SU-DHL-6 (cell line): ENCODE data around the gene MAP2K7.
"Not testable (repeated sequence)": the region's sequence is repeated elsewhere in the genome, so short reads cannot be mapped to it uniquely, and the experiment has no call there.

Source experiments
- H2AFZ ChIP-seq: fragments of 200-600 bp; sonication (generic); 2 replicates; pipeline ENCODE4 v1.6.1; 2014; ENCODE audit warnings: low read depth, mild to moderate bottlenecking, moderate library complexity, mixed read lengths, antibody characterized with exemption, low read length; ENCODE audit not compliant: severe bottlenecking
- H3F3A ChIP-seq: fragments of 200-600 bp; shearing (Covaris generic); 2 replicates; pipeline ENCODE4 v1.6.0; 2016; ENCODE audit warnings: antibody characterized with exemption, mild to moderate bottlenecking; ENCODE audit not compliant: insufficient read depth
- H3K27ac ChIP-seq: fragments of 200-600 bp; sonication (generic); 2 replicates; pipeline ENCODE4 v1.5.1; 2016; ENCODE audit warnings: low read depth, mild to moderate bottlenecking, low read length, moderate library complexity, mixed read lengths
- H3K27me3 ChIP-seq: fragments of 200-600 bp; sonication (generic), shearing (Covaris generic); 2 replicates; pipeline ENCODE4 v1.6.0; 2014; ENCODE audit warnings: mild to moderate bottlenecking, low read length
- H3K36me3 ChIP-seq: fragments of 200-600 bp; sonication (generic); 2 replicates; pipeline ENCODE4 v1.6.1; 2014; ENCODE audit warnings: mild to moderate bottlenecking, low read length, mixed read lengths
- H3K4me2 ChIP-seq: fragments of 300-600, 200-600 bp; shearing (Covaris generic), sonication (generic); 2 replicates; pipeline ENCODE4 v1.6.0; 2014; ENCODE audit warnings: low read length, low read depth, mild to moderate bottlenecking; ENCODE audit not compliant: poor library complexity, severe bottlenecking
- H3K4me3 ChIP-seq: fragments of 200-600 bp; sonication (generic); 2 replicates; pipeline ENCODE4 v1.5.1; 2014; ENCODE audit warnings: antibody characterized with exemption, low read length, mild to moderate bottlenecking, mixed read lengths; ENCODE audit not compliant: insufficient read depth, poor library complexity, severe bottlenecking
- H3K79me2 ChIP-seq: fragments of 200-600 bp; sonication (generic); 2 replicates; pipeline ENCODE4 v1.6.1; 2014; ENCODE audit warnings: mild to moderate bottlenecking, low read length, moderate library complexity; ENCODE audit not compliant: insufficient read depth
- H3K9ac ChIP-seq: fragments of 200-600 bp; sonication (generic); 2 replicates; pipeline ENCODE4 v1.7.0; 2014; ENCODE audit warnings: mild to moderate bottlenecking, low read length
- H3K9me2 ChIP-seq: fragments of 200-600 bp; sonication (generic); replicated peaks from 2 replicates; pipeline ENCODE4 v1.6.1; 2014; ENCODE audit warnings: low read length; ENCODE audit not compliant: insufficient read depth
- H3K9me3 ChIP-seq: fragments of 200-600 bp; sonication (generic); 2 replicates; pipeline ENCODE4 v1.6.1; 2014; ENCODE audit warnings: low read length, mixed read lengths; ENCODE audit not compliant: insufficient read depth
- H4K20me1 ChIP-seq: fragments of 200-600 bp; sonication (generic); 2 replicates; pipeline ENCODE4 v1.6.1; 2014; ENCODE audit warnings: low read depth, mild to moderate bottlenecking, antibody characterized with exemption, low read length, moderate library complexity, mixed read lengths
- CTCF ChIP-seq: fragments of 200-600 bp; sonication (generic); IDR thresholded peaks from one replicate; pipeline ENCODE4 v1.5.1; 2017; ENCODE audit warnings: antibody characterized with exemption, mild to moderate bottlenecking, low read length, moderate library complexity; ENCODE audit not compliant: insufficient read depth, poor library complexity, severe bottlenecking
- EZH2phosphoT487 ChIP-seq: fragments of 200-600 bp; sonication (generic), shearing (Covaris generic); conservative IDR thresholded peaks from 2 replicates; pipeline ENCODE4 v1.6.1; 2018; ENCODE audit warnings: mild to moderate bottlenecking, antibody characterized with exemption, low read length, moderate library complexity, mixed read lengths

MAP2K7 gene

GRCh38 chr19:7887408-7888144 is 16.1 kb upstream of the MAP2K7 start:
- Histone ChIP-seq H3K79me2 (no peaks in the 10 kb centered on the region), H3K27me3 (no peaks in the 10 kb centered on the region), H3K36me3 (no peaks in the 10 kb centered on the region), H3K9me3 (no peaks in the 10 kb centered on the region), H4K20me1 (no peaks in the 10 kb centered on the region), H3K9me2 (no peaks in the 10 kb centered on the region), H2AFZ (no peak overlapping the region), H3K4me2 (no peak overlapping the region), H3K4me3 (no peak overlapping the region), H3K27ac (no peak overlapping the region), H3F3A (no peaks in the 10 kb centered on the region), H3K9ac (no peak overlapping the region)
- TF ChIP-seq EZH2phosphoT487 (no peak), CTCF (no peak)

- Histone ChIP-seq H3K9me3 (no peaks in the 10 kb centered on the region), H3K4me3 (no peak within 1 kb of the TSS), H3K4me2 (no peak within 1 kb of the TSS), H3K79me2 (no peaks in the 10 kb centered on the region), H3F3A (no peaks in the 10 kb centered on the region), H3K9me2 (no peaks in the 10 kb centered on the region), H3K27ac (no peak within 1 kb of the TSS), H4K20me1 (no peaks in the 10 kb centered on the region), H2AFZ (no peak within 1 kb of the TSS), H3K9ac (no peak within 1 kb of the TSS), H3K27me3 (no peaks in the 10 kb centered on the region), H3K36me3 (no peaks in the 10 kb centered on the region)
- TF ChIP-seq EZH2phosphoT487 (no peak), CTCF (no peak)
Measured at GRCh38 chr19:7888145-7888825, 15.4 kb upstream of the MAP2K7 start, which contains the start of gene LRRC8E. Gene LRRC8E (plus strand): TSS chr19:7888510. CDS start chr19:7895604, 7,094 bp downstream.

GRCh38 chr19:7888826-7889217 is 14.9 kb upstream of the MAP2K7 start:
- TF ChIP-seq EZH2phosphoT487 (no peak), CTCF (no peak)
- H3K4me3 ChIP-seq, result no peak overlapping the region
- no peaks in the 10 kb centered on the region for H3K36me3 ChIP-seq
- H3K9me3 ChIP-seq, result no peaks in the 10 kb centered on the region
- H3K9ac ChIP-seq, result no peak overlapping the region
- no peaks in the 10 kb centered on the region for H3K79me2 ChIP-seq
- H2AFZ ChIP-seq, result no peak overlapping the region
- no peaks in the 10 kb centered on the region for H3K9me2 ChIP-seq
- no peaks in the 10 kb centered on the region for H3F3A ChIP-seq
- no peak overlapping the region for H3K27ac ChIP-seq
- no peaks in the 10 kb centered on the region for H3K27me3 ChIP-seq
- H3K4me2 ChIP-seq, result no peak overlapping the region
- no peaks in the 10 kb centered on the region for H4K20me1 ChIP-seq

- H3K27me3 ChIP-seq, H3K4me2 ChIP-seq, H2AFZ ChIP-seq, H3F3A ChIP-seq, H3K9me3 ChIP-seq, H3K4me3 ChIP-seq, H3K9me2 ChIP-seq, H3K9ac ChIP-seq, H3K79me2 ChIP-seq, H3K27ac ChIP-seq, H4K20me1 ChIP-seq, H3K36me3 ChIP-seq: not testable (repeated sequence)
Measured at GRCh38 chr19:7893362-7894101, 10.1 kb upstream of the MAP2K7 start.
